ENCODE measurements around the gene ENGASE.

The ENGASE gene

DNA sequence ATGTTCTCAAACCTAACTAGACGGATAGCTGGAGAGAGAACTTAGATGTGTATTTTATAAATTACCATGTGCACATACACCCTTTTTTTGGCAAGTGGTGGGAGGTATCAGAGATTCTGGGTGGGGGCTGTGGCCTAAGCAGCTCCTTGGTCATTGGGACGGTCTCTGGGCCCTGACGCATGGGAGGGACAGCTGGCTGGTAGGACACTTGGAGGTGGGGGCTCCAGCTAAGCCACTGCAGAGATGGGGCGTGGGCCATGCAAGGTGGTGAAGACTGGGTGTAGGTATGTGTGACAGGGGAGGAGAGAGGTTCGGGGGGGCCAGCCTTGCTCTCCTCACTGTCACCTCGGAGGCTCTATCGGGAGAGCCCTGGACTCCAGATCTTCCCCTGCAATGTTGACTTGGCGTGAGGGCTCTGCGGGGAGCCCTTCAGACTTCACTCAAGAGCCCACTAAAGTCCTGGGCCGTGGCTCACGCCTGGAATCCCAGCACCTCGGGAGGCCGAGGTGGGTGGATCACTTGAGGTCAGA is 33.5 kb upstream of the ENGASE start:
- H3K4me3 ChIP-seq: no peak overlapping the region
- TF ChIP-seq, protein P1, sequence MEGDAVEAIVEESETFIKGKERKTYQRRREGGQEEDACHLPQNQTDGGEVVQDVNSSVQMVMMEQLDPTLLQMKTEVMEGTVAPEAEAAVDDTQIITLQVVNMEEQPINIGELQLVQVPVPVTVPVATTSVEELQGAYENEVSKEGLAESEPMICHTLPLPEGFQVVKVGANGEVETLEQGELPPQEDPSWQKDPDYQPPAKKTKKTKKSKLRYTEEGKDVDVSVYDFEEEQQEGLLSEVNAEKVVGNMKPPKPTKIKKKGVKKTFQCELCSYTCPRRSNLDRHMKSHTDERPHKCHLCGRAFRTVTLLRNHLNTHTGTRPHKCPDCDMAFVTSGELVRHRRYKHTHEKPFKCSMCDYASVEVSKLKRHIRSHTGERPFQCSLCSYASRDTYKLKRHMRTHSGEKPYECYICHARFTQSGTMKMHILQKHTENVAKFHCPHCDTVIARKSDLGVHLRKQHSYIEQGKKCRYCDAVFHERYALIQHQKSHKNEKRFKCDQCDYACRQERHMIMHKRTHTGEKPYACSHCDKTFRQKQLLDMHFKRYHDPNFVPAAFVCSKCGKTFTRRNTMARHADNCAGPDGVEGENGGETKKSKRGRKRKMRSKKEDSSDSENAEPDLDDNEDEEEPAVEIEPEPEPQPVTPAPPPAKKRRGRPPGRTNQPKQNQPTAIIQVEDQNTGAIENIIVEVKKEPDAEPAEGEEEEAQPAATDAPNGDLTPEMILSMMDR (IDR thresholded peaks at IDR 0.05): no peak
- no peak for DNase-seq (ENCODE audit: low spot score)
- no peak overlapping the region for H3K27ac ChIP-seq

DNA sequence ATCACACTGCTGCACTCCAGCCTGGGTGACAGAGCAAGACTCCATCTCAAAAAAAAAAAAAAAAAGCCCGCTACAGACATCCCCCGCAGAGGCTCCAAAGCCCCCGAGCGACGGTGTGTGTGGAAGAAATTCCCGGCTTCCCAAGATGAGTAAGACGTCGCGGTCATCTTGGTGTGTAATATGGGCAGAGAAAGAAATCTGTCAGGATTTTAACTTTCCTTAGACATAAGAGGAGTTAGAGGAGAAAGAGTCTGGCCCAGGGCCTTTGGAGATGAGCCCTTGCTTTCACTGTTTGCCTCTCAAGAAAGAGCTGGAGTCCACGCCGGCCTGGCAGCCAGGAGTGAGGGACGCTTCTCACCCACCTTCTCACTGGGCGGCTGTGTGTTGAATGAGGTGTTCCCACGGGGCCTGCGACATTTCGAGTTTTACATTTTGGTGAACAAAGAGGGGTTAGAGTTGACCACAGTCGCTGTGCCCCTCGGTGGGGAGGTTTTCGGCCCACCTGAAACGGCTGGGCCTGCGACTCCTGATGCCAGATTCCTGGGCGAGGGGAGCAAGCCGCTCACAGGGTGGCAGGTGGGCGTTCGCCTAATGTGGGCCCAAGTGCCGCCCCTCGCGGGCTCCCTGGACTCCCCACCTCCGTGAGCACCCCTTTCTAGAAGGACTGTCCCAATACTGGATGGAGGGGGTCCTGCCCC is 32.8 kb upstream of the ENGASE start:
- DNase-seq (ENCODE audit: low spot score): no peak
- Histone ChIP-seq H3K4me3 (no peak overlapping the region), H3K27ac (no peak overlapping the region)
- TF ChIP-seq, protein P1 (IDR thresholded peaks at IDR 0.05): no peak

DNA sequence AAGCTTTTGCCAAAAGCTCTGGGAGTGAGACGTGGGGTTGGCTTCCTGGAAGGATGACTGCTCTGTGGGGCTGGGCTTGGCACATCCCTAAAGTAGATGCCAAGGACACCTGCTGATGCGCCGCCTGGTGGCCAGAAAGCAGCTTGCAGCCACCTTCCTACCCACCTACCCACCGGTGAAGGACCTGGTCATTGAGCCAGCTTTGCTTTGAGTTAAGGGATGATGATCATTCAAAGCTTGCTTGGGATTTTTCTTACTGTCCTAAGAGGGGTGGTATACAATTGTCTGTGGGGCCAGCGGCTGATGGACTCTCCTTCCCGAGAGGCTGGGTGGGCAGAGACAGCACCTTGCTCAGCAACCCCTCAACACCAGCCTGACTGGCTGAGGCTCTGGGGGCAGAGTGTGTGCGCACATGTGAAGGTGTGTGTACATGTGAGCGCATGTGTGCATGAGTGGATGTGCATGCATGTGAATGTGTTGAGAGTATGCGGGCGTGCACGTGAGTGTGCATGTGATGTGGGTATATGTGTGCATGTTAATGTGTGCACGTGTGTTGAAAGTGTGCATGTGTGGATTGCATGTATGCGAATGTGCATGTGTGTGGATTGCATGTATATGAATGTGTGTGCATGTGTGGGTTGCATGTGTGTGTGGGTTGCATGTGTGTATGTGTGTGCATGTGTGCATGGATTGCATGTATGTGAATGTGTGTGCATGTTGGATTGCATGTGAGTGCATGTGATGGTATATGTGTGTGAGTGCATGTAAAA is 32.0 kb upstream of the ENGASE start:
- DNase-seq (ENCODE audit: low spot score): no peak
- Histone ChIP-seq H3K4me3 (no peak overlapping the region), H3K27ac (no peak overlapping the region)
- TF ChIP-seq, protein P1 (IDR thresholded peaks at IDR 0.05): peak; percentile 47

DNA sequence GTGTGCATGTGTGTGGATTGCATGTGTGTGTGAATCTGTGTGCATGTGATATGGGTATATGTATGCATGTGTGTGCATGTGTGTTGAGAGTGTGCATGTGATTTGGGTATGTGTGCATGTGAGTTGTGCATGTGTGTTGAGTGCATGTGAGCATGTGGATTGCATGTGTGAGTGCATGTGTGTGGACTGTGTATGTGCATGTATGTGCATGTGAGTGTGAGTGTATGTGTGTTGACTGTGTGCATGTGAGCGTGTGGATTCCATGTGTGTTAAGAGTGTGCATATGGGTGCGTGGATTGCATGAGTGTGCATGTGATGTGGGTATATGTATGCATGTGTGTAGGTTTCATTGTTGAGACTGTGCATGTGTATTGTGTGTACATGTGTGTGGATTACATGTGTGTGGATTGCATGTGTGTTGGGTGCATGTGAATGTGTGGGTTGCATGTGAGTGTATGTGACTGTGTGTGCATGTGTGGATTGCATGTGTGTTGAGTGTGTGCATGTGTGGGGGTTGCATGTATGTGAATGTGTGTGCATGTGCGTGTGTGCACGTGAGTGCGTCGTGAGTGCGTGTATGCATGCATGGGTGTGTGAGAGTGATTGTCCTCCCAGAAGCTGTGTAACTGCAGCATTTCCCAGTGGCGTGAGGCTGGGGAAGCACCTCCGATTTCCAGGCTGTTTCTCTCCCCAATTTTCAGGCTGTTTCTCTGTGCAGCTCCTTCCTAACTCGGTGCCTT is 31.3 kb upstream of the ENGASE start:
- TF ChIP-seq, protein P1 (IDR thresholded peaks at IDR 0.05): no peak
- no peak overlapping the region for H3K27ac ChIP-seq
- no peak for DNase-seq (ENCODE audit: low spot score)

DNA sequence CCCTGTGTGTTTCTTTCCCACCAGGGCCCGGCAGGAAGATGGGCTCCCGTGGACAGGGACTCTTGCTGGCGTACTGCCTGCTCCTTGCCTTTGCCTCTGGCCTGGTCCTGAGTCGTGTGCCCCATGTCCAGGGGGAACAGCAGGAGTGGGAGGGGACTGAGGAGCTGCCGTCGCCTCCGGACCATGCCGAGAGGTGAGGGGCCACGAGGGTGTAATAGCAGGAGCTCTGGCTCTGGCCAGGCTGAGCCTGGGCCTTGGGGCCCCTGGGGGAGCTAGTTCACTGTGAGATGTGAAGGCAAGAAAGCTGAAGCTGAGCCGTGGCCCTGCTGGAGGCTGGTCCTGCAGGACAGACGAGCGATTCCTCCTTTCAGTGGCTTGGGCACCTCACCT is 30.7 kb upstream of the ENGASE start:
- H3K4me3 ChIP-seq: no peak overlapping the region
- TF ChIP-seq, protein P1 (IDR thresholded peaks at IDR 0.05): no peak
- DNase-seq (ENCODE audit: low spot score): no peak
- no peak overlapping the region for H3K27ac ChIP-seq

More for the DNA sequence above, 31.3 kb upstream of the ENGASE start:
- H3K4me3 ChIP-seq: no peak overlapping the region

DNA sequence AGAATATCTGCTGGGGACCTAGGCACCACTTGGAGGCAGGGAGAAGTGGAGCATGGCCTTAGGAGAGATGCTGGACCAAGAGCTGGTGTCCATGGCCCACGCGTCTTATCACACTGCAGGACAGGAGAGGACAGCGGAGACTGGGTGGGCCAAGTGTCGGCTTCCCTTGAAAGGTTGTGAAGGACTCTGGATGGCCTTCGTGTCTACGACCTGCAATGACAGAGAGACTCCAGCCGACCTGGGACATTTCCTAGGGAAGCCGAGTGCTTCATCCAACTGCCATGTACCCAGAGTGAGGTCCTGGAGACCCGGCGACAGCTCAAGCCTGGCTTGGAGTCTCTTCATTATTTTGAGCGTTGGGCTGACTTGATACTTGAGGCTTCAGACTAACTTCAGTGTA is 30.2 kb upstream of the ENGASE start:
- H3K27ac ChIP-seq: no peak overlapping the region
- DNase-seq (ENCODE audit: low spot score): no peak
- TF ChIP-seq, protein P1 (IDR thresholded peaks at IDR 0.05): no peak
- H3K4me3 ChIP-seq: no peak overlapping the region

All from coronary artery (tissue), 2 donors.